ENCODE measurements around the gene ATG16L2.
"Not testable (repeated sequence)": the region's sequence is repeated elsewhere in the genome, so short reads cannot be mapped to it uniquely, and the experiment has no call there.

Gene ATG16L2

DNA sequence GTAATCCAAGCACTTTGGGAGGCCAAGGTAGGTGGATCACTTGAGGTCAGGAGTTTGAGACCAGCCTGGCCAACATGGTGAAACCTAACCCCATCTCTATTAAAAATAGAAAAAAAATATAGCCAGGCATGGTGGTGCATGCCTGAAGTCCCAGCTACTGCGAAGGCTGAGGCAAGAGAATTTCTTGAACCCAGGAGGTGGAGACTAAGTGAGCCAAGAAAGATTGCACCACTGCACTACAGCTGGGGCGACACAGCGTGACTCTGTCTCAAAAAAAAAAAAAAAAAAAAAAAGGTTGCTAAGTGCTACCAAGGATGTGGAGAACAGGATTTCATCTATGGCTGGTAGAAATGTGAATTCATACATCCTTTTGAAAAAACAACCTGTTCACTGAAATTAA is 36.6 kb downstream of the ATG16L2 start:
- no peak for DNase-seq

DNA sequence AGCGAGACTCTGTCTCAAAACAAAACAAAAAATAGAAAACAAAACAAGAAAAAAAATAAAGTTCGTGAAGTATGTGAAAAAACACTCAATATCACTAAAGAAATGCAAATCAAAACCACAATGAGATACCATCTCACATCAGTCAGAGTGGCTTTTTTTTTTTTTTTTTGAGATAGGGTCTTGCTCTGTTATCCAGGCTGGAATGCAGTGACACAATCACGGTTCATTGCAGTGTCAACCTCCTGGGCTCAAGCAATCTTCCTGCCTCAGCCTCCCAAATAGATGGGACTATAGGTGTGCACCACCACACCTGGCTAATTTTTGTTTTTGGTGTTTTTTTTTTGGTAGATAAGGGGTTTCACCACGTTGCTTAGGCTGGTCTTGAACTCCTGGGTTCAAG is 37.5 kb downstream of the ATG16L2 start:
- DNase-seq = no peak

DNA sequence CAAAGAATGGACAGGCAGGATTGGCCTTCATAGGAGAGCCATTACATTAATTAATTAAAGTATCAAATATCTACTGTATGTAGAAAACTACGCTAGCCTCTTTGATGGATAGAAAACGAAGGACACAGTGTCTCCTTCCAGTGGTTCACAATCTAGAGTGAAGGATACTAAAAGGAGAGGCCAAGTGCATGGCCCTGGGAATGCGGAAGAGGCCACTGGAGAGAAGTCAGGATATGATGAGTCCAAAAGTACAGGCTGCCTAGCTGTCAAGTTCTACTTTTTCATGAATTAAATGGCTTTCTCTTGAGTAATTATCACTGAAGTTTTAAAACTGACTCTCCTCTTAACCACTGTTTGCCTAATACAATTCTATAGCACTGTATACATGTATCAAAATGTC is 41.9 kb downstream of the ATG16L2 start:
- DNase-seq = no peak

DNA sequence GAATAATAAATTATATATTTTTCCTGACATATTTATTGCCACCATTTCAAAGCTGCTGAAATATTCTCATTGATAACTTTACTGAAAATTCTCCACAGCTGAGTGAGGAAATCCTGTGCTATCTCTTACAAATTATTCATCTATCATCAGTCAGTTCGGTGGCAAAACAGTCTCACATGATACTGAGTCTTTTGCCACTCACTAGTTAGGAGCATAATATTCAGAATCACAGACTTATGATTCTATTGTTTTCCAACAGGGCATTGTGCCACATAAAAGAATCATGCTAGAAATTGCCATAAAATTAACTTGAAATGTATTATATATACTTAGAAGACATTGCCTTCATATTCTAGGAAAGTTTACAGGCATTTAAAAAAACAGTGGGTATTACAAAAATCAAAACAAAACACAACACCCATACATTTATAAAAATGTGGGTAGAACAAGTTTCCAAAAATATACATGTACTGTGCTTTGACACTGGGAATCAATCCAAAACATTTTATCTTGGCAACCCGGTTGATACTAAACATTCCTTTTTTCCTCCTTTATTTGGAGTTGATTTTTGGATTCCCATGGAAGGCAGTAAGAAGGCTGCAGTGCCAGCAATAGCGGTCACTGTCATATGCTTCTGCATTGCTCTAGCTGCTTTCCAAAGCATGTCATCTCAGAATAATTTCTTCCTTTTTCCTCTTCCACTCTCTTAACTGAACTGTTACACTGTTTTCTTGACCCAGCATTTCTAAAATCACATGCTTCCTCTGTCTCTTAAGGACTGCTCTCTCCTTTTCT is 42.5 kb downstream of the ATG16L2 start:
- DNase-seq = no peak

DNA sequence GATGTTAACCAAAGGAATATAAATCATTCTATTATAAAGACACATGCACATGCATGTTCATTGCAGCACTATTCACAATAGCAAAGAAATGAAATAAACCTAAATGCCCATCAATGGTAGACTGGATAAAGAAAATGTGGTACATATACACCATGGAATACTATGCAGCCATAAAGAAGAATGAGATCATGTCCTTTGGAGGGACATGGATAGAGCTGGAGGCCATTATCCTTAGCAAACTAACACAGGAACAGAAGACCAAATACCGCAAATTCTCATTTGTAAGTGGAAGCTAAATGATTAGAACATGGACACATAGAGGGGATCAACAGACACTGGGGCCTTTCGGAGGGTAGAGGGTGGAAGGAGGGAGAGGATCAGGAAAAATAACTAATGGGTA is 44.1 kb downstream of the ATG16L2 start:
- DNase-seq = not testable (repeated sequence)

DNA sequence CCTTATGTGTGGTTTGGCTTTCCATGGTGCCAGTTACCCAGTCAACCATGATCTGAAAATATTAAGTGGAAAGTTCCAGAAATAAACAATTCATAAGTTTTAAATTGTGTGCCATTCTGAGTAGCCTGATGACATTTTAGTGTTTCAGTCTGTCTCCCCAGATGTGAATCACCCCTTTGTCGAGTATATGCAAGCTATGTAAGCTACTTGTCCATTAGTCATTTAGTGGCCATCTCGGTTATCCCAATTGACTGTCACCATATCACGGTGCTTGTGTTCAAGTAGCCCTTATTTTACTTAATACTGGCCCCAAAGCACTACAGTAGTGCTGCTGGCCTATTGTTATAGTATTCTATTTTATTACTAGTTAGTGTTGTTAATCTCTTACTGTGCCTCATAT is 44.9 kb downstream of the ATG16L2 start:
- DNase-seq = no peak

DNA sequence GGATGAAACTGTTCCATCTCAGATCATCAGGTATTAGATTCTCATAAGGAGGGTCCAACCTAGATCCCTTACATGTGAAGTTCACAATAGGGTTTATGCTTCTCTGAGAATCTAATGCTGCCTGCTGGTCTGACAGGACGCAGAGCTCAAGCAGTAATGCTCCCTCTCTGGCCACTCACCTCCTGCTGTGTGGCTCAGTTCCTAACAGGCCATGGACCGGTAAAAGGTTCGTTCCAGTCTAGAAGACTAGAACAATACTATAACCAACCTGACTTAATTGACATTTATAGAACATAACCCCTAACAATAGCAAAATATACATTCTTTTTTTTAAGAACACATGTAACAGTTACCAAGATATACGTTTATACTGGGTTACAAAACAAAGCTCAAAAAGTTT is 45.8 kb downstream of the ATG16L2 start:
- no peak for DNase-seq

DNA sequence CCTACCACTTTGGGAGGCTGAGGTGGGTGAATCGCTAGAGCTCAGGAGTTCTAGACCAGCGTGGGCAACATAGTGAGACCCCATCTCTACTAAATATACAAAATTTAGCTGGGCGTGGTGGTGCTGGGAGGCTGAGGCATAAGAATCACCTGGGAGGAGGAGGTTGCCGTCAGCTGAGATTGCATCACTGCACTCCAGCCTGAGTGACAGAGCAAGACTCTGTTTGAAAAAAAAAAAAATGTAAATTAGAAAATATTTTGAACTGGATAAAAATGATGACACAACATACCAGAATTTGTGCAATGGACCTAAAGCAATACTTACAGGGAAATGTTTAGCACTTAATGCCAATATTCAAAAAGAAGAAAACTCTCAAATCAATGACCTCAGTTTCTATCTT is 46.4 kb downstream of the ATG16L2 start:
- no peak for DNase-seq

DNA sequence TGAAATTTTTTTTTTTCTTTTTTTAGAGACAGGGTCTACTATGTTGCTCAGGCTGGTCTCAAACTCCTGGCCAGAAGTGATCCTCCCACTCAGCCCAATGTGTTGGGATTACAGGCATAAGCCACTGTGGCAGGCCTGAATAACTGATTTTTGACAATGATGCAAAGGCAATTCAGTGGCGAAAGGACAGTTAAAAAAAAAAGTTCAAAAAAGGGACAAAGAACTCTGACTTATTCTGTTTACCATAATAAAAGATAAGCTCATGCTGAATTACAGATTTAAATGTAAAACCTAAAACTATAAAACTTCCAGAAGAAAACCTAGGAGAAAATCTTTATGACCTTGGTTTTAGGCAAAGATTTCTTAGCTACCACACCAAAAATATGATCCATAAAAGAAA is 48.9 kb downstream of the ATG16L2 start:
- DNase-seq = no peak

DNA sequence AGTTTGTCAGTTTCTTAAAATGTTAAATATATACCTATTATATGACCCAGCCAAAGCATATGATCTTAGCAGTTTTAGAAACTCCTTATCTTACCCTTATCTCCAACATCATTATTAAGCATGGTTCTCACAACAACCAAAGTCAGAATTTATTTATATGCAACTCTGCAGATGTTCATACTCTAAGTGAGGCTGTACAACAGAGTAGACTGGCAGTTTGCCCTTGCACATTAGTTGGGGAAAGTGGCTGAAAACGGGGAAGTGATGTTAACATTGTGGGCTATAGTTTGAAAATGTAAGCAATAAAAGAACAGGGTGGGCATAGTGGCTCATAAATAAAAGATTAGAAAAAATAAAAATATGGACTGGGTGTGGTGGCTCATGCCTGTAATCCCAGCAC is 49.7 kb downstream of the ATG16L2 start:
- no peak for DNase-seq

DNA sequence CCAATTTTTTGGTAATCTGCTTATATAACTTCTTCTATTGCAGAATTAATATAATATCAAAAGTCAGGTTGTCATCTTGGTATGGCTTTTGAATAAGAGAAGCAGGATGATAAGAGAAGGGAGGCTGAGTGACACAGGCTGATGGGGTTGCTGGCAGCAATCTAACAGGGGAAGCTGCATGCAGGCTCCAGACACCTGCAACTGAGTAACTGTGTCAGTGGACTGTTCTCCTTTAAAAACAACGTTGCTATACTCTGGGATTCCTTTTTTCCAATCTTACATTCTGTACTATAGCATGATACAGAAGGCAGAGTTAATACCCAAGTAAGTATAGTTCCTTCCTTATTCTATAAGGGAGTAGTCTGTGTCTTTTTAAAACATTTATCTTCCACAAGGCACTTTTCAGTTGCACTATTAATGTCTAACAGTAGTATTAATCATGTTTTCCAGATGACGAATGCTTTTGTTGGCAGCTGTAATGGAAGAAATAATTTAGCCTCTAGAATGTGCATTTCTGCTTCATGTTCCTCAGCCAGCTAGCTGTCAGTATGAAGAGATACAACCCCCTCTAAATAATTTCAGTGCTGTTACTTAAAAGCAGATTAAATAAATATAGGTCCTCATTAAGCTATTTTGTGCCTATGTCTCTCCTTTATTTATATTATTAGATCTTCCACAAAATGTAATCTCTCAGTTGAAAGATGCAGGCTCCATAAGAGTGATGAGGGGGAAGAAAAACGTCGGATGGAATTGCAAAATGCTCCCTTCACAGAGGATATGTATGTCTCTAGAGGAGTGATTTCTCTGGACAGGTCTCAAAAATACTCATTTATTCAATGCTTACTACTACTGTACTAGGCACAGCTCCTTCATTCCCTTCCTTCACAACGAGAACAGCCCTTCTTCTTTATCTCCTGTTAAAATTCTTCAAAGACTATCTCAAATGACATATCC is 50.8 kb downstream of the ATG16L2 start:
- DNase-seq = peak in 1 of 2 donors; percentile 26

DNA sequence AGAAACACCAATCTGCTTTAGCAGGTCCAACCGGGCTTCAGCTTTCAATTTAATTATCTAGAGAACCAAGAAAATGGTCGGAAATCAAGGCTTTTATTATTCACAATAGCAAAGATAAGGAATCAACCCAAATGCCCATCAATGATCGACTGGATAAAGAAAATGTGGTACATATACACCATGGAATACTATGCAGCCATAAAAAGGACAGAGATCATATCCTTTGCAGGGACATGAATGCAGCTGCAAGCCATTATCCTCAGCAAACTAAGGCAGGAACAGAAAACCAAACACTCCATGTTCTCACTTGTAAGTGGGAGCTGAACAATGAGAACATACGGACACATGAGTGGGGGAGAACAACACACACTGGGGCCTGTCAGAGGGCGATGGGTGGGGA is 53.8 kb downstream of the ATG16L2 start:
- no peak for DNase-seq

DNA sequence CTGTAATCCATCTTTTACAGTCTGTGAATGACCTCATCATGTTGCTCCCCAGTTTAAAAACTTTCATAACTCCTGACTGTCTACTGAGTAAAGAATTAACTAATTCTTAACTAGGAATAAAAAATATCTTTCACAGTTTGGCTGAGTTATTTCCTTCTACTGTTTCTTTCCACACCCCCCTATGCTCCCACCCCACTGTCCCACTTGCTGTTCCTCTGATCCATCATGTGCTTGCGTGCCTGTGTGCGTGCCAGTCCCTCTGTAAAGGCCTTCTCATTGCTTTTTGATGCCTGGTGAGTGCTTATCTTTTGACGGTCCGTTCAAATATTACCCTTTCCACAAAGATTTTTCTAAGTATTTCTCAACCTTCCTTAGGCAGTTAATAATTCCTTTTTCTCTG is 55.6 kb downstream of the ATG16L2 start:
- DNase-seq = no peak

DNA sequence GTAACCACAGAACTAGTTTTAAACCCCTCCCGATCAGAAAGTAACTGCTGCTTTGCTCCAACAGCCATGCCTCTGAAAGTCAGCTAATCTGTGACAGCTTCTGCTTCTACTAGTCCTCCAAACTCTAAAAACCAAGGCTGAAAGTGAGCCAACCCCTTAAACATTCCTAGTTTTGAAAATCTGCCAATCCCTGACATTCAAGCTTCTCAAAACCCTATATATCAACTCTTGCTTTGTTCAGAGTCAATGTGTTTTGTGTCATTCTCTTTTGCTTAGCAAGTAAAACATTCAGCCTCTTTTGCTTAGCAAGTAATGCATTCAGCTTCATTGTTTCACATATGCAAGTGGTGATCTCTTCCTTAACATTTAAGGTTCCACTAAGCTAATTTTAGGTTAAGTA is 56.9 kb downstream of the ATG16L2 start:
- no peak for DNase-seq

DNA sequence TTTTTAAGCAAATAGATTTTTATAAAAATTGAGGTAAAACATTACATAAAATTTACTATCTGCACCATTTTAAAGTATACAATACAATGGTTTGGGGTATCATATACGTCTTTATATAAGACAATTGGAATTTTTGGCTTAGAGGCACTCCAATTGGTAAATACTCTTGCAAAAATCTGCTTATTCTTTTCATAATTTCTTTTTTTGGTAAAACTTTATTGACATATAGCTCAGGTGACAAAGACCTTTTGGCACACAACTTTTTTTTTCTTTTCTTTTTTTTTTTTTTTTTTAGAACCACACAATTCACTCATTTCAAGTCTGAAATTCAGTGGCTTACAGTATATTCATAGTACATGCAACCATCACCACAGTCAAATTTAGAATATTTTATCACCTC is 57.8 kb downstream of the ATG16L2 start:
- no peak for DNase-seq

DNA sequence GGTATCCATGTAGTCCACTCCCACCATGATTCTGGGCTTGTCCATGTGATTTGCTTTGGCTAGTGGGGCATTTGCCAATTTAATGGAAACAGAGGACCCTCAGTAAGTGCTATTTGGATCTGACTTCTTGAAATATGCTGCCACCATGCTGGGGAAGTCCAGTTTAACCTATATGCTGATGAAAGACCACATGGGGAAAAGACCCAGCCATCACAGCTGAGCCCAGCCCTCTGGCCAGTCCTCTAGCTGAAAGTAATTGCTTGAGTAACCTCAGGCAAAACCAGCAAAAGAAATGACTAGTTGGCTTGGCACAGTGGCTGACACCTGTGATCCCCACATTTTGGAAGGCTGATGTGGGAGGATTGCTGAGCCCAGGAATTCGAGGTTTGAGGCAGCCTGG is 61.5 kb downstream of the ATG16L2 start:
- DNase-seq = no peak

DNA sequence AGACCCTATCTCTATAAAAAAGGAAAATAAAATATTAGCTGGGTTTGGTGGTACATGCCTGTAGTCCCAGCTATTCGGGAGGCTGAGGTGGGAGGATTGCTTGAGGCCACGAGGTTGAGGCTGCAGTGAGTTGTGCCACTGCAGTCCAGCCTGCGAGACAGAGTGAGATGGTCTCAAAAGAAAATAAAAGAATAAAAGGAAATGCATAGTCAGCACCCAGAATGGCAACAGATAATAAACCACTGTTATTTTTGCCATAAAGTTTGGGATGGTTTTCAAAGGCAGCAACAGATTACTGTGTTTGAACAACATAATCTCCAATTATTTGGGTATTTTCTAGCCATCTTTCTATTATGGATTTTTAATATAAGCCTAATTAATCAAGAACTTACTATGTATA is 61.9 kb downstream of the ATG16L2 start:
- no peak for DNase-seq

All from hippocampal formation (tissue), 2 donors.